SK-N-SH (cell line): ENCODE results near the gene TEX9. TPM values are rescaled to one million over a fixed set of nuclear protein-coding genes. Genes with fewer than 3 reads are reported as not detected.

ENCODE experiments used
- CTCF ChIA-PET: fragments of 300-600, 350-600 bp; formaldehyde crosslinking; extraction: SDS; loops from one replicate; lab custom pipeline; 2021; lab: Yijun Ruan, JAX
- POLR2A ChIA-PET: fragments of 350-600 bp; sonication (Branson Sonifier 250); formaldehyde crosslinking; extraction: SDS; loops from one replicate; lab custom pipeline; 2020; ENCODE audit warnings: antibody characterized with exemption, inconsistent platforms; lab: Yijun Ruan, JAX
- DNase-seq: peaks from one replicate; pipeline ENCODE4 v3.0.0; 2012
- H2AFZ ChIP-seq: fragments of 200-600 bp; sonication (generic); 2 replicates; pipeline ENCODE4 v1.8.1; 2016; ENCODE audit warnings: antibody characterized with exemption, mild to moderate bottlenecking, low read depth
- H3F3A ChIP-seq: fragments of 200-600 bp; sonication (generic); replicated peaks from 2 replicates; pipeline ENCODE3; 2016; ENCODE audit warnings: antibody characterized with exemption, mild to moderate bottlenecking; ENCODE audit not compliant: insufficient read depth
- H3K27ac ChIP-seq, 2 experiments: fragments of 200-500 bp in 1 of 2; fragments of 200-600 bp in 1 of 2; sonication (Bioruptor generic) in 1 of 2; sonication (generic), shearing (Covaris generic) in 1 of 2; 2 replicates each; pipeline versions ENCODE4 v1.5.1 to v1.6.1; 2014 to 2016; ENCODE audit warnings: low read depth in 2 of 2, inconsistent platforms in 1 of 2, low read length in 1 of 2, mild to moderate bottlenecking in 1 of 2, mixed read lengths in 1 of 2
- H3K27me3 ChIP-seq: fragments of 200-600 bp; sonication (generic), shearing (Covaris generic); 2 replicates; pipeline ENCODE4 v1.6.1; 2016; ENCODE audit warnings: mixed run types; ENCODE audit not compliant: insufficient read depth
- H3K36me3 ChIP-seq, 2 experiments: fragments of 200-500 bp in 1 of 2; fragments of 200-600 bp in 1 of 2; sonication (Bioruptor generic) in 1 of 2; sonication (generic) in 1 of 2; replicated peaks in 1 of 2; 2 replicates each; pipeline versions ENCODE3 to v1.5.1; 2014 to 2016; ENCODE audit warnings: low read length in 1 of 2, mild to moderate bottlenecking in 1 of 2; ENCODE audit not compliant: insufficient read depth in 2 of 2, control insufficient read depth in 1 of 2
- H3K4me1 ChIP-seq, 2 experiments: fragments of 200-500 bp in 1 of 2; fragments of 200-600 bp in 1 of 2; sonication (Bioruptor generic) in 1 of 2; sonication (generic), shearing (Covaris generic) in 1 of 2; 2 replicates each; pipeline versions ENCODE4 v1.5.1 to v1.6.1; 2014 to 2016; ENCODE audit warnings: low read depth in 1 of 2, low read length in 1 of 2, mixed run types in 1 of 2; ENCODE audit not compliant: insufficient read depth in 2 of 2, control insufficient read depth in 1 of 2
- H3K4me2 ChIP-seq: fragments of 200-600 bp; sonication (generic), shearing (Covaris generic); 2 replicates; pipeline ENCODE4 v1.6.1; 2017; ENCODE audit warnings: mixed run types
- H3K4me3 ChIP-seq, 2 experiments: fragments of 200-500 bp in 1 of 2; fragments of 200-600 bp in 1 of 2; sonication (Bioruptor generic) in 1 of 2; sonication (generic), shearing (Covaris generic) in 1 of 2; 2 replicates each; pipeline versions ENCODE4 v1.5.1 to v1.8.1; 2014 to 2016; ENCODE audit warnings: low read depth in 2 of 2, inconsistent platforms in 1 of 2, low read length in 1 of 2, mild to moderate bottlenecking in 1 of 2, mixed read lengths in 1 of 2, moderate library complexity in 1 of 2
- H3K79me2 ChIP-seq: fragments of 200-600 bp; sonication (generic); 2 replicates; pipeline ENCODE4 v1.8.1; 2017; ENCODE audit warnings: mild to moderate bottlenecking; ENCODE audit not compliant: insufficient read depth
- H3K9ac ChIP-seq: fragments of 200-600 bp; sonication (generic); 2 replicates; pipeline ENCODE4 v1.6.1; 2017; ENCODE audit warnings: mixed run types
- H3K9me2 ChIP-seq: fragments of 200-600 bp; sonication (generic); 2 replicates; pipeline ENCODE4 v1.6.1; 2017; ENCODE audit warnings: mixed run types
- H3K9me3 ChIP-seq: fragments of 200-600 bp; sonication (generic); 2 replicates; pipeline ENCODE4 v1.6.1; 2017; ENCODE audit warnings: mixed run types, mild to moderate bottlenecking, moderate library complexity
- H4K20me1 ChIP-seq: fragments of 200-600 bp; sonication (generic); 2 replicates; pipeline ENCODE4 v1.6.1; 2017; ENCODE audit warnings: mild to moderate bottlenecking, mixed run types; ENCODE audit not compliant: insufficient read depth
- CHD2 ChIP-seq: fragments of 150-350 bp; IDR thresholded peaks from 2 replicates; pipeline ENCODE4 v1.6.1; 2018; ENCODE audit warnings: low read length; ENCODE audit not compliant: partially characterized antibody
- ELF1 ChIP-seq: IDR thresholded peaks from 2 replicates; pipeline ENCODE4 v1.4.0; 2012
- EZH2phosphoT487 ChIP-seq: fragments of 200-600 bp; sonication (generic); IDR thresholded peaks from 2 replicates; pipeline ENCODE4 v1.6.1; 2017; ENCODE audit warnings: low read depth, mixed run types, mild to moderate bottlenecking, antibody characterized with exemption, moderate library complexity, borderline replicate concordance
- FOSL2 ChIP-seq: IDR thresholded peaks from 2 replicates; pipeline ENCODE4 v1.4.0; 2012; ENCODE audit warnings: low read depth, mild to moderate bottlenecking, moderate library complexity, borderline replicate concordance
- FOXJ3 ChIP-seq: sonication (generic); formaldehyde crosslinking; IDR thresholded peaks from 2 replicates; pipeline ENCODE4 v1.5.1; 2020; ENCODE audit warnings: mild to moderate bottlenecking, missing genetic modification reagents
- FOXM1 ChIP-seq: IDR thresholded peaks from 2 replicates; pipeline ENCODE4 v1.4.0; 2012; ENCODE audit warnings: low read depth, mild to moderate bottlenecking
- JUND ChIP-seq: IDR thresholded peaks from 2 replicates; pipeline ENCODE4 v1.4.0; 2012
- MXI1 ChIP-seq: IDR thresholded peaks from 2 replicates; pipeline ENCODE4 v1.6.1; 2012; ENCODE audit warnings: mild to moderate bottlenecking, low read depth, low read length, improper control_type of control experiment
- NFIC ChIP-seq: IDR thresholded peaks from 2 replicates; pipeline ENCODE4 v1.4.0; 2012; ENCODE audit warnings: borderline replicate concordance
- RAD21 ChIP-seq: IDR thresholded peaks from 2 replicates; pipeline ENCODE4 v1.6.1; 2012; ENCODE audit warnings: mild to moderate bottlenecking, low read length
- RXRA ChIP-seq: IDR thresholded peaks from 2 replicates; pipeline ENCODE4 v1.4.0; 2012; ENCODE audit warnings: low read depth, mild to moderate bottlenecking, borderline replicate concordance
- SIN3A ChIP-seq: IDR thresholded peaks from 2 replicates; pipeline ENCODE4 v1.6.1; 2012; ENCODE audit warnings: low read depth, mild to moderate bottlenecking, low read length, moderate library complexity, borderline replicate concordance
- SMC3 ChIP-seq: IDR thresholded peaks from 2 replicates; pipeline ENCODE4 v1.6.1; 2012; ENCODE audit warnings: low read depth, low read length, improper control_type of control experiment
- TCF12 ChIP-seq: IDR thresholded peaks from 2 replicates; pipeline ENCODE4 v1.4.0; 2012
- TEAD4 ChIP-seq: IDR thresholded peaks from 2 replicates; pipeline ENCODE4 v1.4.0; 2012; ENCODE audit warnings: mild to moderate bottlenecking, borderline replicate concordance; ENCODE audit not compliant: insufficient read depth
- YY1 ChIP-seq: IDR thresholded peaks from 2 replicates; pipeline ENCODE4 v1.4.0; 2012; ENCODE audit warnings: low read depth, mild to moderate bottlenecking
- WGBS: methylation state at CpG from one replicate; pipeline ENCODE4 v1.1.6; 2017; ENCODE audit warnings: low lambda C conversion rate; 5-methylcytosine and 5-hydroxymethylcytosine counted together
- polyA plus RNA-seq, 3 experiments: library from polyadenylated mRNA; depleted of rRNA; stranded (reverse); fragments of >200 nt; gene quantifications; 2 replicates each; pipeline ENCODE4 v1.2.3, GENCODE V29; 2012
- TF ChIP-seq, protein P1 (sequence below): IDR thresholded peaks from 2 replicates; pipeline ENCODE4 v1.4.0; 2012; ENCODE audit warnings: low read depth, borderline replicate concordance
- TF ChIP-seq, protein P2 (sequence below): IDR thresholded peaks from 2 replicates; pipeline ENCODE4 v1.4.0; 2012; ENCODE audit warnings: low read depth, borderline replicate concordance
- TF ChIP-seq, protein P3 (sequence below): IDR thresholded peaks from 2 replicates; pipeline ENCODE4; 2012
- TF ChIP-seq, protein P4 (sequence below): fragments of 150-350 bp; IDR thresholded peaks from 2 replicates; pipeline ENCODE4 v1.6.1; 2016; ENCODE audit warnings: mild to moderate bottlenecking, low read depth, low read length

The TEX9 gene
- polyA plus RNA-seq, 1 of the 3 experiments (the other 2 are of a cell fraction): 1.9 TPM

DNA sequence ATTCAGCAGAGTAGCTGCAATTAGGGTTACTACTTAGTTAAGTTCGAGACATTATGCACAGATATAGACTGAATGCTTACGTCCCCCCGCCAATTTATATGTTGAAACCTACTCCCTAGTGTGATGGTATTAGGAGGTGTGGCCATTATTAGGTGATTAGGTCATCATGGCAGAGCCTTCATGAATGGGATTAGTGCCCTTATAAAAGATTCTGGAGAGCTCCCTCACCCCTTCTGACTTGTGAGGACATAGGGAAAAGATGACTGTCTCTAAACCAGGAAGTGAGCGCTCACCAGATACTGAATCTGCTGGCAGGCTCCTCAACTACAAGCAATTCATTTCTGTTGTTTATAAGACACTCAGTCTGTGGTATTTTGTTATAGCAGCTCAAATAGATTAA lies 25.6 kb upstream of the TEX9 start:
- H3K4me1 ChIP-seq: no peaks in the 10 kb centered on the region
- no peak overlapping the region for H3K4me2 ChIP-seq
- ChIA-PET POLR2A (no interaction called here), CTCF (no interaction called here)
- H3K9me2 ChIP-seq: no peaks in the 10 kb centered on the region
- H3K79me2 ChIP-seq: no peaks in the 10 kb centered on the region
- no peak overlapping the region for H3K4me3 ChIP-seq
- H3K36me3 ChIP-seq: no peaks in the 10 kb centered on the region
- no peaks in the 10 kb centered on the region for H3F3A ChIP-seq
- no peak for DNase-seq
- H3K9ac ChIP-seq: no peak overlapping the region
- TF ChIP-seq SMC3: no peak
- TF ChIP-seq EZH2phosphoT487: no peak
- TF ChIP-seq ELF1: no peak
- TF ChIP-seq, protein P1, sequence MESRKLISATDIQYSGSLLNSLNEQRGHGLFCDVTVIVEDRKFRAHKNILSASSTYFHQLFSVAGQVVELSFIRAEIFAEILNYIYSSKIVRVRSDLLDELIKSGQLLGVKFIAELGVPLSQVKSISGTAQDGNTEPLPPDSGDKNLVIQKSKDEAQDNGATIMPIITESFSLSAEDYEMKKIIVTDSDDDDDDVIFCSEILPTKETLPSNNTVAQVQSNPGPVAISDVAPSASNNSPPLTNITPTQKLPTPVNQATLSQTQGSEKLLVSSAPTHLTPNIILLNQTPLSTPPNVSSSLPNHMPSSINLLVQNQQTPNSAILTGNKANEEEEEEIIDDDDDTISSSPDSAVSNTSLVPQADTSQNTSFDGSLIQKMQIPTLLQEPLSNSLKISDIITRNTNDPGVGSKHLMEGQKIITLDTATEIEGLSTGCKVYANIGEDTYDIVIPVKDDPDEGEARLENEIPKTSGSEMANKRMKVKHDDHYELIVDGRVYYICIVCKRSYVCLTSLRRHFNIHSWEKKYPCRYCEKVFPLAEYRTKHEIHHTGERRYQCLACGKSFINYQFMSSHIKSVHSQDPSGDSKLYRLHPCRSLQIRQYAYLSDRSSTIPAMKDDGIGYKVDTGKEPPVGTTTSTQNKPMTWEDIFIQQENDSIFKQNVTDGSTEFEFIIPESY: no peak
- no peak for TF ChIP-seq FOSL2
- no peak for TF ChIP-seq JUND
- no peak for TF ChIP-seq FOXM1
- no peak for TF ChIP-seq RXRA
- no peak for TF ChIP-seq YY1
- H3K27ac ChIP-seq: no peak overlapping the region
- no peaks in the 10 kb centered on the region for H3K9me3 ChIP-seq
- 79% methylated on average over 4 of the region's 4 CpGs for WGBS
- H2AFZ ChIP-seq: no peak overlapping the region
- no peaks in the 10 kb centered on the region for H3K27me3 ChIP-seq
- H4K20me1 ChIP-seq: no peaks in the 10 kb centered on the region

DNA sequence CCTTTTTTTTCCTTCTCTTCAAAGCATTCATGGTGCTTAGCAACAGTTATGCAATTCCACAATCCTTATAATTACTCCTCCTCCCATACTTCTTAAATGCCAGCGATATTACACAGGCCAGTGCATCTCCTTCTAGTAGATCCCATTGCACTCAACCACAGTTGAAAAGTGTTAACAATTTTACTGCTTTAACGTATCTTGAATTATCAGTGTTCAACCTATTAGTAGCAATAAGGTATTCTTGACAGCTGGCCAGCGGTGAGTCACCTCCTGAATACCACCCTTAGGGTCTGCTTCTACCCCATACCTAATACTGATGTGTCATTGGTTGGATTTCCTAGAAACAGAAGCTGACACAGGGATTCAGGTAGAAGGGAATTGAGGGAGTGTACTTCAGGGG lies 24.0 kb upstream of the TEX9 start:
- no peak overlapping the region for H3K9ac ChIP-seq
- 49% methylated on average over 3 of the region's 3 CpGs for WGBS
- H3K79me2 ChIP-seq: no peaks in the 10 kb centered on the region
- H3K4me3 ChIP-seq: no peak overlapping the region
- no peak overlapping the region for H3K27ac ChIP-seq
- H3K9me3 ChIP-seq: no peaks in the 10 kb centered on the region
- no peak overlapping the region for H3K4me2 ChIP-seq
- H3K27me3 ChIP-seq: no peaks in the 10 kb centered on the region
- ChIA-PET CTCF (no interaction called here), POLR2A (no interaction called here)
- no peaks in the 10 kb centered on the region for H3K4me1 ChIP-seq
- no peaks in the 10 kb centered on the region for H3K9me2 ChIP-seq
- H4K20me1 ChIP-seq: no peaks in the 10 kb centered on the region
- DNase-seq: no peak
- H3F3A ChIP-seq: no peaks in the 10 kb centered on the region
- no peak for TF ChIP-seq RAD21
- TF ChIP-seq, protein P2, sequence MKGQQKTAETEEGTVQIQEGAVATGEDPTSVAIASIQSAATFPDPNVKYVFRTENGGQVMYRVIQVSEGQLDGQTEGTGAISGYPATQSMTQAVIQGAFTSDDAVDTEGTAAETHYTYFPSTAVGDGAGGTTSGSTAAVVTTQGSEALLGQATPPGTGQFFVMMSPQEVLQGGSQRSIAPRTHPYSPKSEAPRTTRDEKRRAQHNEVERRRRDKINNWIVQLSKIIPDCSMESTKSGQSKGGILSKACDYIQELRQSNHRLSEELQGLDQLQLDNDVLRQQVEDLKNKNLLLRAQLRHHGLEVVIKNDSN: no peak
- TF ChIP-seq NFIC: no peak
- no peak for TF ChIP-seq TEAD4
- TF ChIP-seq, protein P3, sequence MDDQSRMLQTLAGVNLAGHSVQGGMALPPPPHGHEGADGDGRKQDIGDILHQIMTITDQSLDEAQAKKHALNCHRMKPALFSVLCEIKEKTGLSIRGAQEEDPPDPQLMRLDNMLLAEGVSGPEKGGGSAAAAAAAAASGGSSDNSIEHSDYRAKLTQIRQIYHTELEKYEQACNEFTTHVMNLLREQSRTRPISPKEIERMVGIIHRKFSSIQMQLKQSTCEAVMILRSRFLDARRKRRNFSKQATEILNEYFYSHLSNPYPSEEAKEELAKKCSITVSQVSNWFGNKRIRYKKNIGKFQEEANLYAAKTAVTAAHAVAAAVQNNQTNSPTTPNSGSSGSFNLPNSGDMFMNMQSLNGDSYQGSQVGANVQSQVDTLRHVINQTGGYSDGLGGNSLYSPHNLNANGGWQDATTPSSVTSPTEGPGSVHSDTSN: no peak
- no peak for TF ChIP-seq MXI1
- TF ChIP-seq SIN3A: no peak
- TF ChIP-seq RXRA: no peak
- no peak for TF ChIP-seq FOXJ3 (CRISPR knock-in tag)
- TF ChIP-seq TCF12: no peak
- TF ChIP-seq SMC3: no peak
- TF ChIP-seq YY1: no peak
- no peak for TF ChIP-seq CHD2
- TF ChIP-seq, protein P4, sequence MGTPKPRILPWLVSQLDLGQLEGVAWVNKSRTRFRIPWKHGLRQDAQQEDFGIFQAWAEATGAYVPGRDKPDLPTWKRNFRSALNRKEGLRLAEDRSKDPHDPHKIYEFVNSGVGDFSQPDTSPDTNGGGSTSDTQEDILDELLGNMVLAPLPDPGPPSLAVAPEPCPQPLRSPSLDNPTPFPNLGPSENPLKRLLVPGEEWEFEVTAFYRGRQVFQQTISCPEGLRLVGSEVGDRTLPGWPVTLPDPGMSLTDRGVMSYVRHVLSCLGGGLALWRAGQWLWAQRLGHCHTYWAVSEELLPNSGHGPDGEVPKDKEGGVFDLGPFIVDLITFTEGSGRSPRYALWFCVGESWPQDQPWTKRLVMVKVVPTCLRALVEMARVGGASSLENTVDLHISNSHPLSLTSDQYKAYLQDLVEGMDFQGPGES: no peak
- no peak for TF ChIP-seq ELF1
- H3K36me3 ChIP-seq: no peaks in the 10 kb centered on the region
- H2AFZ ChIP-seq: no peak overlapping the region
